ENCODE results near the gene PCNX4.

The PCNX4 gene

GRCh38 chr14:60169722-60170121 lies 78.0 kb downstream of the PCNX4 start:
- H3K27me3 ChIP-seq (ENCODE audit: control insufficient read depth, insufficient read depth, low read length) = no peaks in the 10 kb centered on the region
- no peaks in the 10 kb centered on the region for H3K4me1 ChIP-seq (ENCODE audit: control insufficient read depth, insufficient read depth, low read length)
- no peaks in the 10 kb centered on the region for H3K9me3 ChIP-seq (ENCODE audit: control insufficient read depth, insufficient read depth, low read length)
- H3K4me3 ChIP-seq (ENCODE audit: low read length) = no peak overlapping the region
- DNase-seq (ENCODE audit: low read depth, low spot score) = no peak
- H3K27ac ChIP-seq (ENCODE audit: low read length) = no peak overlapping the region
- no peaks in the 10 kb centered on the region for H3K36me3 ChIP-seq (ENCODE audit: control insufficient read depth, insufficient read depth, low read length)
- WGBS (ENCODE audit: insufficient coverage, insufficient read length) = no CpG with 5 or more reads among the region's 3 CpGs

DNA sequence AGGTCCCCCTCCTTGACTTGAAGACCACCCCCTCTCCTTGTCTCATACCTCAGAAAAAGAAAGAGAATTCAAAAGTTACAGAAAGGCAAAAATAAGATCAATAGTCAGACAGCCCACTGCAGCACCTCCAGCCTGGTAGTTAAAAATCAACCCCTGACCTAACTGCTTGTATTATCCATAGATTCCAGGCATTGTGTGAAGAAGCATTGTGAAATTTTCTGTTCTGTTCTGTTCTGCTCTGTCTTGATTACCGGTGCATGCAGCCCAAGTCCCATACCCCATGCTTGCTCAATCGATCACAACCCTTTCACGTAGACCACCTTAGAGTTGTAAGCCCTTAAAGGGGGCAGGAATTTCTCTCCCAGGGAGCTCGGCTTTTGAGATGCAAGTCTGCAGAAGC lies 79.2 kb downstream of the PCNX4 start:
- DNase-seq (ENCODE audit: low read depth, low spot score) = no peak
- Histone ChIP-seq H3K9me3 (ENCODE audit: control insufficient read depth, insufficient read depth, low read length) (no peaks in the 10 kb centered on the region), H3K4me3 (ENCODE audit: low read length) (no peak overlapping the region), H3K36me3 (ENCODE audit: control insufficient read depth, insufficient read depth, low read length) (no peaks in the 10 kb centered on the region), H3K4me1 (ENCODE audit: control insufficient read depth, insufficient read depth, low read length) (no peaks in the 10 kb centered on the region), H3K27ac (ENCODE audit: low read length) (no peak overlapping the region), H3K27me3 (ENCODE audit: control insufficient read depth, insufficient read depth, low read length) (no peaks in the 10 kb centered on the region)
- WGBS (ENCODE audit: insufficient coverage, insufficient read length) = no CpG with 5 or more reads among the region's 4 CpGs

DNA sequence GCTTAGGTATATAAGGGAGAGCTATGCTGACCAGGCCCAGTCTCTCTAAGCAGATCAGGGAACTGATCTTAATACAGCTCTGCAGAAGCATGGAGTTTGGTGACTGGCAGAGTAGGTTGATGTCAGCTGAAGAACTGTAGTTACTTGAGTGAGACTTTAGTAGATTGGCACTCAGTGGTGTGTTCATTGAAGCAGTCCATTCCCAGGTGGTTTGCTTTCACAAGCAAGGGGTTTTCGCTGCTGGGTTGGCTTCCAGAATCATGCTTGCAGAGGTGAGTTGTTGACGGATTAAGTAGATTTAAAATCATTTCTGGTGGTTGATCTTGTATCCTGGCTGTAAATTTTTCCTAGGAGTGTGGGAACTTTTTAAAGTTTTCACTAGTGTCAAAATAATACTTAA lies 80.0 kb downstream of the PCNX4 start:
- no CpG with 5 or more reads among the region's 2 CpGs for WGBS (ENCODE audit: insufficient coverage, insufficient read length)

DNA sequence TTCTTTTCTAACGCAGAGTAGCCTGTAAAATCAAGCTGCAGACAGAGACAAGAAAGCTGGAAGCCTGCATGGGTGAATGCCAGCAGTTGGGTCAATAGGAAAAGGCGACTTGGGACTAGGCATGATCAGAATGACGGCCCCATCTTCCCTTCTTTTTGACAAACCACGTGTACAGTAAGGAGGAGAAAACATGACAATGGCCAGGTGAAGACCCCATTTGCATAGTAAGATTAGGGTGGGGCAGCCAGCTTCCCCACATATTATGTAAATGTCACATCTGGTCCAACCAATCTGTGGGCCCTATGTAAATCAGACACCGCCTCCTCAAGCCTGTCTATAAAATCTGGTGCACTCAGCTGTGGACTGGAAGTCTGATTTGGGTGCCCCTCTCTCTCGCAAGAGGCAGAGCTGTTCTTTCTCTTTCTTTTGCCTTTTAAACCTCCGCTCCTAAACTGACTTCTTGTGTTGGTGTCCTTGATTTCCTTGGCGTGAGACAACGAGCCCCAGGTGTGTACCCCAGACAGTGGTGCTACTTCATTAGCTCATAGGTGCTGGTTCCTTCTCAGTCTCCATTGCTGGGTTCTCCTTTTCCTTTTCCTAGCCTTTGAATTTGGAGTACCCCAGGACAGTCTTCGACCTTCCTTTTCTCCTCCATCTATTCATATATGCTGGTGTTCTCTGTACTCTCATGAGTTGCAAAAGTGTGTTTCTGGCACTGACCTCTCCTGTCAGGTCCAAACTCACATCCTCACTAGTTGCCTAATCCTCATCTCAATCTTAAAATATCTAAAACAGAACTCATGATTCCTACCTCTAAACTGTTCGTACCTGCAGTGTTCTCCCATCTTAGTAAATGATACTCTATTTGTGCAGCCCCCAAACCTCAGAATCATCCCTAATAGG lies 82.9 kb downstream of the PCNX4 start:
- no peaks in the 10 kb centered on the region for H3K4me1 ChIP-seq (ENCODE audit: control insufficient read depth, insufficient read depth, low read length)
- DNase-seq (ENCODE audit: low read depth, low spot score) = no peak
- no CpG with 5 or more reads among the region's 11 CpGs for WGBS (ENCODE audit: insufficient coverage, insufficient read length)
- H3K27me3 ChIP-seq (ENCODE audit: control insufficient read depth, insufficient read depth, low read length) = no peaks in the 10 kb centered on the region
- no peaks in the 10 kb centered on the region for H3K36me3 ChIP-seq (ENCODE audit: control insufficient read depth, insufficient read depth, low read length)
- H3K27ac ChIP-seq (ENCODE audit: low read length) = no peak overlapping the region
- H3K9me3 ChIP-seq (ENCODE audit: control insufficient read depth, insufficient read depth, low read length) = no peaks in the 10 kb centered on the region
- no peak overlapping the region for H3K4me3 ChIP-seq (ENCODE audit: low read length)

More for the DNA sequence above, 80.0 kb downstream of the PCNX4 start:
- no peaks in the 10 kb centered on the region for H3K9me3 ChIP-seq (ENCODE audit: control insufficient read depth, insufficient read depth, low read length)
- H3K27ac ChIP-seq (ENCODE audit: low read length) = no peak overlapping the region
- DNase-seq (ENCODE audit: low read depth, low spot score) = no peak
- H3K4me3 ChIP-seq (ENCODE audit: low read length) = no peak overlapping the region
- no peaks in the 10 kb centered on the region for H3K4me1 ChIP-seq (ENCODE audit: control insufficient read depth, insufficient read depth, low read length)
- no peaks in the 10 kb centered on the region for H3K36me3 ChIP-seq (ENCODE audit: control insufficient read depth, insufficient read depth, low read length)
- H3K27me3 ChIP-seq (ENCODE audit: control insufficient read depth, insufficient read depth, low read length) = no peaks in the 10 kb centered on the region

DNA sequence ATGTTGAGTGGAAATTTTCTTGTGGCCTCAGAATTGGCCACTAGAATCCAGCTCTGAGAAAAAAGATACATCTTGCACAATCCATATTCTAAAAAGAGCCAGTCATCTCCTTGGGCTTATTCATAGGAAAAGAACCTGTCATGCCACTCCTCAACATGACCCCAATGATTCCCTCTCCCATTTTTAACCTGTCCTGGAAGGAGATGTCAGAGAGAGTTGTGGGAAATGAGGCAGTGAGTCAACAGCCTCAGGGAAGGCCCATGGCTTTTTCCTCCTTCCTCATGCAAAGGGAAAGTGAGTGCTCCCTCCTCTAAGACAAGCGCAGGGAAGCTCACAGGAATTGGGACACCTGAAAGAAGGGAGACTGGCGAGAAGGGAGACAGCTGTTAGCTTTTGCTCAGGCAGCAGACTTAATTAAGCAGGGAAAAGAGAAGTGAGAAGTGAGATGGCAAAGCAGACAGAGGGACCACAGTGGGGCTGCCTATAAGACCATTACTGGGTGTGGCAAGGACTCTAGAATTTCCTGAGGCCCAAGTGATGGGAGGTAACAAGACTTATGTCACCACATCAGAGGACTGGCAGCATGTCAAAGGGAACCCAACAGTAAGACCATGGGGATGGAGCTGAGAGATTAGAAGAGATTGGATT lies 83.7 kb downstream of the PCNX4 start:
- Histone ChIP-seq H3K27ac (ENCODE audit: low read length) (no peak overlapping the region), H3K4me3 (ENCODE audit: low read length) (no peak overlapping the region), H3K9me3 (ENCODE audit: control insufficient read depth, insufficient read depth, low read length) (no peaks in the 10 kb centered on the region), H3K27me3 (ENCODE audit: control insufficient read depth, insufficient read depth, low read length) (no peaks in the 10 kb centered on the region), H3K4me1 (ENCODE audit: control insufficient read depth, insufficient read depth, low read length) (no peaks in the 10 kb centered on the region), H3K36me3 (ENCODE audit: control insufficient read depth, insufficient read depth, low read length) (no peaks in the 10 kb centered on the region)
- no CpG with 5 or more reads among the region's 2 CpGs for WGBS (ENCODE audit: insufficient coverage, insufficient read length)
- no peak for DNase-seq (ENCODE audit: low read depth, low spot score)

DNA sequence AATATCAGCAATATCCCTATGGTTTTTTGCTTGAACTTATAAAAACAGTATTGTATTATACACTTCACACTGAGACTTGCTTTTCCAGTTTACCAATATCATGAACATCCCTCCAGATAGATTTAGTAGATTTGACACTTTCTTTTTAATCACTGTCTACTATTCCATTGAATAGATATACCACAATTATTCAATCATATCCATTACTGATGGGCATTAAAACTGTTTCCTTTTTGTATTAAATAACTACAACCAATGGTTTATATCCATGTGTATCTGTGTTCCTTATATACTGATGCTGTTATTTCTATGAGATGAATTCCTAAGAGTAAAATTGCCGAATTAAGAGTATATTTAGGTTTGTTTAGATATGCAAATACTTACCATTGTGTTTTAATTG lies 86.4 kb downstream of the PCNX4 start:
- no peaks in the 10 kb centered on the region for H3K36me3 ChIP-seq (ENCODE audit: control insufficient read depth, insufficient read depth, low read length)
- no CpG with 5 or more reads among the region's 1 CpG for WGBS (ENCODE audit: insufficient coverage, insufficient read length)
- no peaks in the 10 kb centered on the region for H3K4me1 ChIP-seq (ENCODE audit: control insufficient read depth, insufficient read depth, low read length)
- H3K9me3 ChIP-seq (ENCODE audit: control insufficient read depth, insufficient read depth, low read length) = no peaks in the 10 kb centered on the region
- no peak overlapping the region for H3K4me3 ChIP-seq (ENCODE audit: low read length)
- H3K27ac ChIP-seq (ENCODE audit: low read length) = no peak overlapping the region
- no peak for DNase-seq (ENCODE audit: low read depth, low spot score)
- no peaks in the 10 kb centered on the region for H3K27me3 ChIP-seq (ENCODE audit: control insufficient read depth, insufficient read depth, low read length)

DNA sequence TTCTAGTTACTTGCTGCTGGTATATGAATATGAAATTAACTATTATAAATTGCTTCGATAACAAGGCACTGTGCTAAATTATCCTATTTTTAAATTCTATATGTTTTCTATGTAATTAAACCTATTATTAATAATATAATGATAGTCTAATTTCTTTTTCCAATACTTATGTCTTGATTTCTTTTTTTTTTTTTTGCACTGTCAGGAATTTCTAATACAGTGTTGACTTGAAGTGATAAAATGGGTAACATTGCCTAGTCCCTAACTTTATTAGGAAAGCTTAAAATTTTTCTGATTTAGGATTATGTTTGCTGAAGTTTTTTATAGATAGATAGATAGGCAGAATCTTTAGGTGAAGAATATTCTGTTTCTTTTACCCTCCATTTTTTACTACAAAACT lies 87.1 kb downstream of the PCNX4 start:
- no peak overlapping the region for H3K27ac ChIP-seq (ENCODE audit: low read length)
- no peaks in the 10 kb centered on the region for H3K36me3 ChIP-seq (ENCODE audit: control insufficient read depth, insufficient read depth, low read length)
- no peaks in the 10 kb centered on the region for H3K27me3 ChIP-seq (ENCODE audit: control insufficient read depth, insufficient read depth, low read length)
- no peak for DNase-seq (ENCODE audit: low read depth, low spot score)
- H3K9me3 ChIP-seq (ENCODE audit: control insufficient read depth, insufficient read depth, low read length) = no peaks in the 10 kb centered on the region
- no peaks in the 10 kb centered on the region for H3K4me1 ChIP-seq (ENCODE audit: control insufficient read depth, insufficient read depth, low read length)
- no CpG with 5 or more reads among the region's 1 CpG for WGBS (ENCODE audit: insufficient coverage, insufficient read length)
- H3K4me3 ChIP-seq (ENCODE audit: low read length) = no peak overlapping the region

DNA sequence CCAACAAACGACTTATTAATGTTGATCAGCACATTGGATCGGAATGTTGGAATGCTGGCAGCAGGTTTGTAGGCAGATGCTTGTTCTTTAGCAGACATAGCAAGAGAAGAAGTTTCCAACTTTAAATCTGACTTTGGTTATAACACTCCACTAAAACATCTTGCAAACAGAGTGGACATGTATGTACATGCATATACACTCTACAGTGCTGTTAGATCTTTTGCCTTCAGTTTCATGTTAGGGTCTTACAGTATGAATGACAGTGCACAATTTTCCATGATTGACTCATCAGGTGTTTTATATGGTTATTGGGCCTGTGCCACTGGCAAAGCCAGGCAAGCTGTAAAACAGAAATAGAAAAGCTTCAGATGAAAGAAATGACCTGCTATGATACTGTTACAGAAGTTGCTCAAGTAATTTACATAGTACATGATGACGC lies 87.7 kb downstream of the PCNX4 start:
- no CpG with 5 or more reads among the region's 3 CpGs for WGBS (ENCODE audit: insufficient coverage, insufficient read length)
- Histone ChIP-seq H3K9me3 (ENCODE audit: control insufficient read depth, insufficient read depth, low read length) (no peaks in the 10 kb centered on the region), H3K4me1 (ENCODE audit: control insufficient read depth, insufficient read depth, low read length) (no peaks in the 10 kb centered on the region), H3K27ac (ENCODE audit: low read length) (no peak overlapping the region), H3K4me3 (ENCODE audit: low read length) (no peak overlapping the region), H3K36me3 (ENCODE audit: control insufficient read depth, insufficient read depth, low read length) (no peaks in the 10 kb centered on the region), H3K27me3 (ENCODE audit: control insufficient read depth, insufficient read depth, low read length) (no peaks in the 10 kb centered on the region)
- DNase-seq (ENCODE audit: low read depth, low spot score) = no peak

DNA sequence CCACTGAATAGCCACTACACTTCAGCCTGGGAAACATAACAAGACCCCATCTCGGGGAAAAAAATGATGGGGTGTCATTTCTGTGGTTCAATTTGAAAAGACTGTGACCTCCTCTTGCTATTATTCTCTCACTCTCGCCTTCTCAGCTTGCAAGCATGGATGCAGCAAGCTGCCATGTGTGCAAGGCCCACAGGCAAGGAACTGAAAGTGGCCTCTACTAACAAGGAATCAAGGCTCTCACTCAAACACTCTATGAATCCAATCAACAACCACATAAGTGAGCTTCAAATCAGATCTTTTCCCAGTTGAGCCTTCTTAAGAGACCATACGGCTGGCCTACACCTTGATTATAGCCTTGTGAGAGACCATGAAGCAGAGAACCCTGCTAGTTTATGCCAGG lies 91.4 kb downstream of the PCNX4 start:
- WGBS (ENCODE audit: insufficient coverage, insufficient read length) = no CpG with 5 or more reads among the region's 3 CpGs
- H3K9me3 ChIP-seq (ENCODE audit: control insufficient read depth, insufficient read depth, low read length) = no peaks in the 10 kb centered on the region
- H3K36me3 ChIP-seq (ENCODE audit: control insufficient read depth, insufficient read depth, low read length) = no peaks in the 10 kb centered on the region
- H3K4me3 ChIP-seq (ENCODE audit: low read length) = no peak overlapping the region
- H3K4me1 ChIP-seq (ENCODE audit: control insufficient read depth, insufficient read depth, low read length) = no peaks in the 10 kb centered on the region
- no peak for DNase-seq (ENCODE audit: low read depth, low spot score)
- no peaks in the 10 kb centered on the region for H3K27me3 ChIP-seq (ENCODE audit: control insufficient read depth, insufficient read depth, low read length)
- H3K27ac ChIP-seq (ENCODE audit: low read length) = no peak overlapping the region

GRCh38 chr14:60183741-60184140 lies 92.0 kb downstream of the PCNX4 start:
- no peak overlapping the region for H3K27ac ChIP-seq (ENCODE audit: low read length)

More at GRCh38 chr14:60183741-60184140, 92.0 kb downstream of the PCNX4 start:
- H3K4me3 ChIP-seq (ENCODE audit: low read length) = no peak overlapping the region
- no peaks in the 10 kb centered on the region for H3K36me3 ChIP-seq (ENCODE audit: control insufficient read depth, insufficient read depth, low read length)
- H3K27me3 ChIP-seq (ENCODE audit: control insufficient read depth, insufficient read depth, low read length) = no peaks in the 10 kb centered on the region
- H3K4me1 ChIP-seq (ENCODE audit: control insufficient read depth, insufficient read depth, low read length) = no peaks in the 10 kb centered on the region
- DNase-seq (ENCODE audit: low read depth, low spot score) = no peak
- no peaks in the 10 kb centered on the region for H3K9me3 ChIP-seq (ENCODE audit: control insufficient read depth, insufficient read depth, low read length)
- WGBS (ENCODE audit: insufficient coverage, insufficient read length) = no CpG with 5 or more reads among the region's 1 CpG

Measured in iPS DF 6.9 (cell line).